DMS114 treated with DMSO at 0.1 percent for 48 hours (cell line): ENCODE measurements around the gene IZUMO4.
"Not testable (repeated sequence)": the region's sequence is repeated elsewhere in the genome, so short reads cannot be mapped to it uniquely, and the experiment has no call there.

Experiments used
- DNase-seq: peaks from one replicate; lab custom pipeline; 2025; ENCODE audit not compliant: unreplicated experiment; lab: John Stamatoyannopoulos, UW

IZUMO4 gene

GRCh38 chr19:2122251-2122650, 25.5 kb downstream of the IZUMO4 start:
- no peak for DNase-seq

- no peak for DNase-seq
Measured at GRCh38 chr19:2122982-2123381, 26.3 kb downstream of the IZUMO4 start.

GRCh38 chr19:2123682-2124387, 27.1 kb downstream of the IZUMO4 start:
- no peak for DNase-seq

- DNase-seq: no peak
Measured at GRCh38 chr19:2126879-2127518, 30.3 kb downstream of the IZUMO4 start.

- DNase-seq: no peak
Measured at GRCh38 chr19:2127758-2128157, 31.0 kb downstream of the IZUMO4 start.

- DNase-seq: not testable (repeated sequence)
Measured at GRCh38 chr19:2128252-2128651, 31.5 kb downstream of the IZUMO4 start.

- DNase-seq: no peak
Measured at GRCh38 chr19:2129022-2129421, 32.3 kb downstream of the IZUMO4 start.

- no peak for DNase-seq
Measured at GRCh38 chr19:2129486-2129885, 32.8 kb downstream of the IZUMO4 start.

- DNase-seq: no peak
Measured at GRCh38 chr19:2129892-2130770, 33.4 kb downstream of the IZUMO4 start.

- DNase-seq: not testable (repeated sequence)
Measured at GRCh38 chr19:2131012-2131975, 34.6 kb downstream of the IZUMO4 start.

GRCh38 chr19:2132191-2132590, 35.5 kb downstream of the IZUMO4 start:
- DNase-seq: no peak

- DNase-seq: no peak
Measured at GRCh38 chr19:2132731-2133490, 36.2 kb downstream of the IZUMO4 start.

- DNase-seq: no peak
Measured at GRCh38 chr19:2135474-2136402, 39.0 kb downstream of the IZUMO4 start.

GRCh38 chr19:2136796-2137195, 40.1 kb downstream of the IZUMO4 start:
- no peak for DNase-seq

GRCh38 chr19:2138061-2138728, 41.5 kb downstream of the IZUMO4 start:
- no peak for DNase-seq

- no peak for DNase-seq
Measured at GRCh38 chr19:2139385-2140137, 42.8 kb downstream of the IZUMO4 start.

- no peak for DNase-seq
Measured at GRCh38 chr19:2140138-2140569, 43.4 kb downstream of the IZUMO4 start.
